K562 (cell line): ENCODE measurements around the gene MMP28.

Experiments used
- ELF4 ChIP-seq: fragments of 450-650 bp; formaldehyde crosslinking; IDR thresholded peaks from 2 replicates; pipeline ENCODE4 v1.4.0; 2022; ENCODE audit warnings: missing genetic modification characterization
- GABPA ChIP-seq: fragments of 200-800 bp; sonication (Bioruptor generic); conservative IDR thresholded peaks from 2 replicates; pipeline ENCODE4 v1.6.1; 2016; ENCODE audit warnings: low read depth, missing genetic modification characterization, missing compliant biosample characterization
- IRF2 ChIP-seq: sonication (generic); formaldehyde crosslinking; IDR thresholded peaks from 2 replicates; pipeline ENCODE4 v1.8.1; 2022; ENCODE audit warnings: mild to moderate bottlenecking, missing genetic modification reagents
- JUND ChIP-seq, 2 experiments: IDR thresholded peaks; 2 replicates in 1 of 2; 3 replicates in 1 of 2; pipeline ENCODE4 v1.6.1; 2011; ENCODE audit warnings: borderline replicate concordance in 2 of 2, low read depth in 2 of 2, low read length in 2 of 2, improper control_type of control experiment in 1 of 2, missing biosample characterization in 1 of 2, missing genetic modification characterization in 1 of 2, missing genetic modification reagents in 1 of 2
- MYC ChIP-seq, 2 experiments: fragments of 250-450 bp in 1 of 2; sonication (Bioruptor Pico) in 1 of 2; IDR thresholded peaks; 2 replicates each; pipeline versions ENCODE4 v1.5.1 to v1.6.1; 2012 to 2021; ENCODE audit warnings: low read depth in 2 of 2, borderline replicate concordance in 1 of 2, improper control_type of control experiment in 1 of 2, low read length in 1 of 2, mild to moderate bottlenecking in 1 of 2, moderate library complexity in 1 of 2
- POLR2A ChIP-seq: fragments of 450-650 bp; conservative IDR thresholded peaks from 2 replicates; pipeline ENCODE4 v1.6.1; 2016
- POLR2AphosphoS5 ChIP-seq: IDR thresholded peaks from 2 replicates; pipeline ENCODE4 v1.6.1; 2011; ENCODE audit warnings: mild to moderate bottlenecking, low read depth, low read length, moderate library complexity; ENCODE audit not compliant: control insufficient read depth, insufficient read depth
- RAD51 ChIP-seq: fragments of 450-650 bp; IDR thresholded peaks from 2 replicates; pipeline ENCODE4 v1.7.1; 2016; ENCODE audit warnings: low read depth, mild to moderate bottlenecking, borderline replicate concordance
- SMC3 ChIP-seq: conservative IDR thresholded peaks from 2 replicates; pipeline ENCODE4 v1.6.1; 2011; ENCODE audit warnings: low read depth, low read length, improper control_type of control experiment; ENCODE audit not compliant: insufficient read depth
- TF ChIP-seq, protein P1 (sequence below): sonication (generic); formaldehyde crosslinking; IDR thresholded peaks from 2 replicates; pipeline ENCODE4 v1.8.0; 2023; ENCODE audit warnings: mild to moderate bottlenecking, missing genetic modification reagents
- TF ChIP-seq, protein P2 (sequence below): fragments of 250-450 bp; sonication (Bioruptor Pico); IDR thresholded peaks from 2 replicates; pipeline ENCODE4 v1.8.0; 2021; ENCODE audit warnings: borderline replicate concordance, mild to moderate bottlenecking, moderate library complexity; ENCODE audit not compliant: poor library complexity, severe bottlenecking
- TF ChIP-seq, protein P3 (sequence below), 2 experiments: fragments of 150-350 bp in 1 of 2; IDR thresholded peaks; 2 replicates each; pipeline ENCODE4 v1.6.1; 2012 to 2016; ENCODE audit warnings: low read depth in 2 of 2, low read length in 2 of 2, mild to moderate bottlenecking in 1 of 2, moderate library complexity in 1 of 2
- TF ChIP-seq, protein P4 (sequence below), 3 experiments: IDR thresholded peaks in 2 of 3; conservative IDR thresholded peaks in 1 of 3; 2 replicates each; pipeline ENCODE4 v1.5.1; 2011 to 2012; ENCODE audit warnings: low read length in 3 of 3, mild to moderate bottlenecking in 3 of 3, control low read depth in 2 of 3, improper control_type of control experiment in 1 of 3, inconsistent platforms in 1 of 3, low read depth in 1 of 3, mixed read lengths in 1 of 3, moderate library complexity in 1 of 3; ENCODE audit not compliant: insufficient read depth in 2 of 3

DNA sequence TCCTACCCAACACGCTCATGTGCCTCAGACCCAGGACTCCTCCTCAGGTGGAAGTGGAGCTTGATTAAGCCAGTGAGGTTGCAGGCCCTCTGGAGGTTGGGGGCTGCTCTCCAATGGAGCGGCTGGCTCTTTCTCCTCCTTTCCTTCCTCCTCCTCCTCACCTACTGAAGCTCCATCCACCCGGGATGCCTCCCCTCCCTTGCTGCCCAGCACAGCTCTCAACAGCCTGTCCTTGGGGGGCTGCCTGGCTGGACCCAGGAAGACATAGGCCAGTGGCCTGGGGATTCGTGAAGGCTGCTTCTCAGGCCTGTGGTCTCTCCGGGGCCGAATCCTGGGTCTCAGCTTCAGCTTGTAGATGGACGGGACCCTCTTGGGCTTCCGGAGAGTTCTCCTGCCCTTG is 50.6 kb downstream of the MMP28 start:
- TF ChIP-seq, protein P1, sequence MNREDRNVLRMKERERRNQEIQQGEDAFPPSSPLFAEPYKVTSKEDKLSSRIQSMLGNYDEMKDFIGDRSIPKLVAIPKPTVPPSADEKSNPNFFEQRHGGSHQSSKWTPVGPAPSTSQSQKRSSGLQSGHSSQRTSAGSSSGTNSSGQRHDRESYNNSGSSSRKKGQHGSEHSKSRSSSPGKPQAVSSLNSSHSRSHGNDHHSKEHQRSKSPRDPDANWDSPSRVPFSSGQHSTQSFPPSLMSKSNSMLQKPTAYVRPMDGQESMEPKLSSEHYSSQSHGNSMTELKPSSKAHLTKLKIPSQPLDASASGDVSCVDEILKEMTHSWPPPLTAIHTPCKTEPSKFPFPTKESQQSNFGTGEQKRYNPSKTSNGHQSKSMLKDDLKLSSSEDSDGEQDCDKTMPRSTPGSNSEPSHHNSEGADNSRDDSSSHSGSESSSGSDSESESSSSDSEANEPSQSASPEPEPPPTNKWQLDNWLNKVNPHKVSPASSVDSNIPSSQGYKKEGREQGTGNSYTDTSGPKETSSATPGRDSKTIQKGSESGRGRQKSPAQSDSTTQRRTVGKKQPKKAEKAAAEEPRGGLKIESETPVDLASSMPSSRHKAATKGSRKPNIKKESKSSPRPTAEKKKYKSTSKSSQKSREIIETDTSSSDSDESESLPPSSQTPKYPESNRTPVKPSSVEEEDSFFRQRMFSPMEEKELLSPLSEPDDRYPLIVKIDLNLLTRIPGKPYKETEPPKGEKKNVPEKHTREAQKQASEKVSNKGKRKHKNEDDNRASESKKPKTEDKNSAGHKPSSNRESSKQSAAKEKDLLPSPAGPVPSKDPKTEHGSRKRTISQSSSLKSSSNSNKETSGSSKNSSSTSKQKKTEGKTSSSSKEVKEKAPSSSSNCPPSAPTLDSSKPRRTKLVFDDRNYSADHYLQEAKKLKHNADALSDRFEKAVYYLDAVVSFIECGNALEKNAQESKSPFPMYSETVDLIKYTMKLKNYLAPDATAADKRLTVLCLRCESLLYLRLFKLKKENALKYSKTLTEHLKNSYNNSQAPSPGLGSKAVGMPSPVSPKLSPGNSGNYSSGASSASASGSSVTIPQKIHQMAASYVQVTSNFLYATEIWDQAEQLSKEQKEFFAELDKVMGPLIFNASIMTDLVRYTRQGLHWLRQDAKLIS, result no peak
- TF ChIP-seq, protein P2, sequence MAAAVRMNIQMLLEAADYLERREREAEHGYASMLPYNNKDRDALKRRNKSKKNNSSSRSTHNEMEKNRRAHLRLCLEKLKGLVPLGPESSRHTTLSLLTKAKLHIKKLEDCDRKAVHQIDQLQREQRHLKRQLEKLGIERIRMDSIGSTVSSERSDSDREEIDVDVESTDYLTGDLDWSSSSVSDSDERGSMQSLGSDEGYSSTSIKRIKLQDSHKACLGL (CRISPR knock-in tag), result no peak
- TF ChIP-seq POLR2AphosphoS5, result no peak
- no peak for TF ChIP-seq JUND (IDR thresholded peaks at IDR 0.05; ENCODE audit: borderline replicate concordance, low read depth, low read length)
- TF ChIP-seq JUND (tag; IDR thresholded peaks at IDR 0.05; ENCODE audit: borderline replicate concordance, low read depth, low read length), result no peak
- TF ChIP-seq RAD51, result no peak
- no peak for TF ChIP-seq MYC (IDR thresholded peaks at IDR 0.05; ENCODE audit: low read depth, low read length)
- no peak for TF ChIP-seq MYC (CRISPR knock-in tag; IDR thresholded peaks at IDR 0.05; ENCODE audit: borderline replicate concordance, low read depth)
- no peak for TF ChIP-seq ELF4 (CRISPR knock-in tag)
- TF ChIP-seq, protein P3, sequence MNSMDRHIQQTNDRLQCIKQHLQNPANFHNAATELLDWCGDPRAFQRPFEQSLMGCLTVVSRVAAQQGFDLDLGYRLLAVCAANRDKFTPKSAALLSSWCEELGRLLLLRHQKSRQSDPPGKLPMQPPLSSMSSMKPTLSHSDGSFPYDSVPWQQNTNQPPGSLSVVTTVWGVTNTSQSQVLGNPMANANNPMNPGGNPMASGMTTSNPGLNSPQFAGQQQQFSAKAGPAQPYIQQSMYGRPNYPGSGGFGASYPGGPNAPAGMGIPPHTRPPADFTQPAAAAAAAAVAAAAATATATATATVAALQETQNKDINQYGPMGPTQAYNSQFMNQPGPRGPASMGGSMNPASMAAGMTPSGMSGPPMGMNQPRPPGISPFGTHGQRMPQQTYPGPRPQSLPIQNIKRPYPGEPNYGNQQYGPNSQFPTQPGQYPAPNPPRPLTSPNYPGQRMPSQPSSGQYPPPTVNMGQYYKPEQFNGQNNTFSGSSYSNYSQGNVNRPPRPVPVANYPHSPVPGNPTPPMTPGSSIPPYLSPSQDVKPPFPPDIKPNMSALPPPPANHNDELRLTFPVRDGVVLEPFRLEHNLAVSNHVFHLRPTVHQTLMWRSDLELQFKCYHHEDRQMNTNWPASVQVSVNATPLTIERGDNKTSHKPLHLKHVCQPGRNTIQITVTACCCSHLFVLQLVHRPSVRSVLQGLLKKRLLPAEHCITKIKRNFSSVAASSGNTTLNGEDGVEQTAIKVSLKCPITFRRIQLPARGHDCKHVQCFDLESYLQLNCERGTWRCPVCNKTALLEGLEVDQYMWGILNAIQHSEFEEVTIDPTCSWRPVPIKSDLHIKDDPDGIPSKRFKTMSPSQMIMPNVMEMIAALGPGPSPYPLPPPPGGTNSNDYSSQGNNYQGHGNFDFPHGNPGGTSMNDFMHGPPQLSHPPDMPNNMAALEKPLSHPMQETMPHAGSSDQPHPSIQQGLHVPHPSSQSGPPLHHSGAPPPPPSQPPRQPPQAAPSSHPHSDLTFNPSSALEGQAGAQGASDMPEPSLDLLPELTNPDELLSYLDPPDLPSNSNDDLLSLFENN (IDR thresholded peaks at IDR 0.05; ENCODE audit: low read depth in 2 of 2, low read length in 2 of 2), result no peak
- TF ChIP-seq SMC3, result no peak
- TF ChIP-seq IRF2 (CRISPR knock-in tag), result no peak
- TF ChIP-seq GABPA (tag), result no peak
- TF ChIP-seq, protein P4, sequence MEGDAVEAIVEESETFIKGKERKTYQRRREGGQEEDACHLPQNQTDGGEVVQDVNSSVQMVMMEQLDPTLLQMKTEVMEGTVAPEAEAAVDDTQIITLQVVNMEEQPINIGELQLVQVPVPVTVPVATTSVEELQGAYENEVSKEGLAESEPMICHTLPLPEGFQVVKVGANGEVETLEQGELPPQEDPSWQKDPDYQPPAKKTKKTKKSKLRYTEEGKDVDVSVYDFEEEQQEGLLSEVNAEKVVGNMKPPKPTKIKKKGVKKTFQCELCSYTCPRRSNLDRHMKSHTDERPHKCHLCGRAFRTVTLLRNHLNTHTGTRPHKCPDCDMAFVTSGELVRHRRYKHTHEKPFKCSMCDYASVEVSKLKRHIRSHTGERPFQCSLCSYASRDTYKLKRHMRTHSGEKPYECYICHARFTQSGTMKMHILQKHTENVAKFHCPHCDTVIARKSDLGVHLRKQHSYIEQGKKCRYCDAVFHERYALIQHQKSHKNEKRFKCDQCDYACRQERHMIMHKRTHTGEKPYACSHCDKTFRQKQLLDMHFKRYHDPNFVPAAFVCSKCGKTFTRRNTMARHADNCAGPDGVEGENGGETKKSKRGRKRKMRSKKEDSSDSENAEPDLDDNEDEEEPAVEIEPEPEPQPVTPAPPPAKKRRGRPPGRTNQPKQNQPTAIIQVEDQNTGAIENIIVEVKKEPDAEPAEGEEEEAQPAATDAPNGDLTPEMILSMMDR (IDR thresholded peaks at IDR 0.05 in 2 of 3, conservative IDR thresholded peaks at IDR 0.05 in 1 of 3; ENCODE audit: insufficient read depth in 2 of 3, low read depth in 1 of 3, low read length in 3 of 3), result no peak
- TF ChIP-seq POLR2A, result no peak
